Activated T-helper 1 cell treated with Interleukin-2 at 50 U/mL for 16 hours (primary cell): ENCODE measurements around the gene IRF2.
A peak's percentile ranks its signal among the peaks of the same experiment; 100 is the strongest.

Source experiments
- DNase-seq: peaks from one replicate; pipeline ENCODE4 v3.0.0-alpha.2; 2020; ENCODE audit warnings: low read depth

Gene IRF2

GRCh38 chr4:184473499-184474262 is 669 bp downstream of the IRF2 start:
- peak; percentile 11 for DNase-seq

DNA sequence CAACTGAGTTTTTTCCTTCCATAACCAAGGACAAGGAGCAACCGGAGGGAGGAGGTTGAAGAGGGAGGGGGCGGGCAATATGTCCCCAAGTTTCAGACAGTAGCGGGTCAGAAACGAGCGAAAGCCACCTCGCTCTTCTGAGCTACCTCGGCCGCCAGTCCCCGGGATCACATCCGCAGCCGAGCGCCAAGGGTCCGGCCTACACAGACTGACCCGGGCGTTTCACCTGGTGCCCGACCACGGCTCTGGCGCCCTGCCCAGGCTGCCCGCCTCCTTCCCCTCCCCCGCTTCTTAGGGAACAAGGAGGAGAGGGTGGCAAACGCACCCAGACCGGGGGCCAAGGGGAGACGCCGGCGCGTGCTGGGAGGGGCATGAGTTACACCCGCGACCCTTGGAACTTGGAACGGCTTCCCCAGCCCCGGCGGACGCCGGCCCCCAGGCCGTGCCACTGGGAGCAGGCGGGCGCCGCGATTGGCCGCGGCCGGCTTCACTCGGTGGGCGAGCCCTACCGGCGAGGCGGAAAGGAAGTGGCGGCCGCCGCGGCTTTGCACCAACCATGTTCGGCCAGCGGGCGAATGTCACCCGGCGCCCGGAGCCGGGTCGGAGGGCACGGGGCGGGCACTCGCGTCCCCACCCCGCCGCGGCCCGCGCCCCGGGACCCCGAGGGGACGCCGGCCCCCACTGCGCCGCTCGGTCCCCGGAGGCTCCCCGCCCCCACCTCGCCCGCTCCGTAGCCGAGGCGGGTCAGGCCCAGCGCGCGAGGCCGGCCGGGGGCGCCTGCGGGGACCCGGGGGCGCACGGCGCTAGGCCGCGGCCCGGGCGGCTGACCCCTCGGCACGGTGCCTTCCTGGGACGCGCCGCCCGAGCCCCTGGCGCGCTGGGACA is 1.5 kb downstream of the IRF2 start:
- peak; percentile 27 for DNase-seq

DNA sequence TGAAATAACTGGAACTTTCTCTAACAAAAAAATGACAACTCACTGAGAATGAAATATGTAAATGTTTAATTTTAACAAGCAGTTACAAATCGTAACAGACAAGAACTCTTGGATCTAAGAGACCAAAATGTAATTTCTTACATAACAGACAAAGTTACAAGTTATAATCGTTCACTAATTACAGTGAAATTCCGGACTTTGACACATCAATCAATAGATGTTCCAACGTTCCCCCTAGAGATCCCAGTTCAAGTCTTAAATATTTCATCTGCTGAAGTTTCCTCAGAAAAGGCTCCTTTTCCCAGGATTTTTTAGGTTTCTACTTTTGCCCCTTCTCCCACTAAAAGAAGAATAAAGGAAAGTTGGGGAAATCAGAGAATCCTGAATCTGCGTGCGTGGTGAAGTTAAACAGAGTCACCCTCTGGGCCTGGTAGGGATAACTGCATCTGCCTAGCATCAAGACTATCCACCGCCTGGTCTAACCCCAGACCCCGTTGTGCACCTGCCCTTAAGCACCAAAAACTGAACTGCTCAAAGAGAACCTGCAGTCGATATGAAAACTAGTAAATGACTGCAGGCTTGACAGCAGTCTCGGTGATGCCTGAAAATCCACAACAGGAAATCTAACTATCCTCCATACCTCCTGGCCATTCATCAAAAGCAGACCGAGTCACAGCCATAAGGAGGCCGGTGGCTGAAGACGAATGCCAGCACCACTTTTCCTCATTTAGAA is 2.3 kb downstream of the IRF2 start:
- no peak for DNase-seq

DNA sequence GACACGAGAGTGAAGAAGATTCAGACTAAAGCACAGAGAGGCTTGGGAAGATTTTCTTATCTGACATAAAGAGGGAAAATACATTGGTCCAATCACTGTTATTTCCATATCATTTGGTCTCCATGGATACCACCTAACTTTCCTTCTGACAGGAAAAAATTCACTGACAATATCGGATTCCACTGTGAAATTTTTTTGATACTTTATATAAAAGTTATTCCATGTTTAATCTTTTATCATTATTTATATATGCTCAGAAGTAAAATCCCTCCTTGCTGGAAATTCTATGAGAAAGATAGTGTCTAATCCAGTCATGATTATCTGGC is 3.6 kb downstream of the IRF2 start:
- no peak for DNase-seq

DNA sequence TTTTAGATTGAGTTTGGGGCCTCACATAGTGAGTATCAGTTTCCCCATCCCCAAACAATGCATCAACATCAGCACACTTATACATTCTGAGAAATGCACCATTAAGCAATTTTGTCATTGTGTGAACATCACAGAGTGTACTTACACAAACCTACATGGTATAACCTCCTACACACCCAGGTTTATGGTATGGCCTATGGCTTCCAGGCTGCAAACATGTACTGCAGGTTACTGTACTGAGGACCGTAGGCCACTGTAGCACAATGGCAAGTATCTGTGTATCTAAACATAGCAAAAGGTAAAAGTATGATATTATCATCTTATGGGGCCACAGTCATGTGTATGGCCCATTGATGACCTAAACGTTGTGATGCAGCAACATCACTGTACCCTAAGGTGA is 7.7 kb downstream of the IRF2 start:
- DNase-seq: no peak

GRCh38 chr4:184464759-184465454 is 9.4 kb downstream of the IRF2 start:
- DNase-seq: no peak

DNA sequence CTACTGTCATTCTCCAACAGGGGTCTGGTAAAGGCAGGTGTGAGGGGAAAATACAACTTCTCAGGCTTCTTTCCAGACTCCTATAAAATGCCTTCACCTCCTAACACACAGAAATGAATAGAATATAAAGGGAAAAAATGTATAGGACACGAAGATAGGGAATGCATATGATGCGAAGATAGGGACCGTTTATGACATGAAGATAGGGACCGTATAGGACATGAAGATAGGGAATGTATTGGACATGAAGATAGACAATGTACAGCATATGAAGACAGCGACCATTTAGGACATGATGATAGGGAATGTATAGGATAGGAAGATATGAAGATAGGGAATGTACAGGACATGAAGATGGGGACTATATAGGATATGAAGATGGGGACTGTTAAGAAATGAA is 10.5 kb downstream of the IRF2 start:
- no peak for DNase-seq

DNA sequence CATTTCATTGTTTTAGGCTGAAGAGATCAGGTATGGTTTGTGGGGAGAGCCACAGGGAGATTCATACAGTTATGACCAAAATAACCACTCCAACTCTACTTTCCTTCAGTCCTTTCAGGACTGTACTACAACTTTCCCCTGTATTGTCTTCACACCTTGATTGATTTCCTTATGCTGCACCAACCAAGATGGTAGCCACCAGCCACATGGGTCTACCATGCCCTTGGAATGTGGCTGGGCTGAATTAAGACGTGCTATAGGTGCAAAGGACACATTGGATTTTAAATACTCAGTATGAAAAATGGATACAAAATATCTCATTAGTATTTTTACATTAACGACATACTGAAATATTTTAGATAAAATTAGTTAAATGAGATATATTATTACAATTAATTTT is 11.2 kb downstream of the IRF2 start:
- no peak for DNase-seq

- DNase-seq: no peak
Measured at GRCh38 chr4:184462724-184463123, 11.6 kb downstream of the IRF2 start.

DNA sequence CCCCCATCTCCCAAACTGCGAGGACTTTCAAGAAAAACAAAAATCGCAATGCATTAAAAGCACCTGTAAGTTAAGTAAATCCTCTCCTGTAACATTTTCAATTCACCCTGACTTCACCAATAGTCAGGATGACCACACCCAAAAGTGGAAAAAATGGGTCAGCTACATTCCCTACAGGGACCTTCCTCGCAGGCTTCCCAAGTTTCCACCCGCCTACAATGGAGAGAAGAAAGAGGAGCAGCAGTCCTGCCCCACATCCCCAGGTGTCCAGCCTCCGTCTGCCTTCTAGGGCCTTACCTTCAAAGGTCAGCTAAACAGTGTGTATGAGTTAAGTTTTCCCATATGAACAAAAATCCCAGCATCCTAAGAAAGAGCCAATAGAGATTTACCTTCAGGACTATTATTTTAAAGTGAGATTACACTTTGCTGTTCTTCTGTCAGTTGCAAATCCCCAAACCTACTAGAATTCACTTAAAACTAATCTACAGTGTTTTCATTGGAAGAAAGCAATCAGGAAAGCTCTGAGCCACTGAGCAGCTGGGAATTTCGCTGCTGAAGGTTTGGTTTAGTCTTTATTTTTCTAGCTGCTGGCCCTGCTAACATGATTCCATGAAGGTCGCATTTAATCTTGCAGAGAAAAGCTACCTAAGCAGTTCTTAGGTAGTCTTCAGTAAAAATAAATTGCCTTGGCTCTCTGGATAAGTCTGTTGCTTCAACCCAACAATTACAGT is 12.5 kb downstream of the IRF2 start:
- DNase-seq: no peak

- no peak for DNase-seq
Measured at GRCh38 chr4:184460499-184461285, 13.7 kb downstream of the IRF2 start.

- no peak for DNase-seq
Measured at GRCh38 chr4:184459413-184459812, 14.9 kb downstream of the IRF2 start.

DNA sequence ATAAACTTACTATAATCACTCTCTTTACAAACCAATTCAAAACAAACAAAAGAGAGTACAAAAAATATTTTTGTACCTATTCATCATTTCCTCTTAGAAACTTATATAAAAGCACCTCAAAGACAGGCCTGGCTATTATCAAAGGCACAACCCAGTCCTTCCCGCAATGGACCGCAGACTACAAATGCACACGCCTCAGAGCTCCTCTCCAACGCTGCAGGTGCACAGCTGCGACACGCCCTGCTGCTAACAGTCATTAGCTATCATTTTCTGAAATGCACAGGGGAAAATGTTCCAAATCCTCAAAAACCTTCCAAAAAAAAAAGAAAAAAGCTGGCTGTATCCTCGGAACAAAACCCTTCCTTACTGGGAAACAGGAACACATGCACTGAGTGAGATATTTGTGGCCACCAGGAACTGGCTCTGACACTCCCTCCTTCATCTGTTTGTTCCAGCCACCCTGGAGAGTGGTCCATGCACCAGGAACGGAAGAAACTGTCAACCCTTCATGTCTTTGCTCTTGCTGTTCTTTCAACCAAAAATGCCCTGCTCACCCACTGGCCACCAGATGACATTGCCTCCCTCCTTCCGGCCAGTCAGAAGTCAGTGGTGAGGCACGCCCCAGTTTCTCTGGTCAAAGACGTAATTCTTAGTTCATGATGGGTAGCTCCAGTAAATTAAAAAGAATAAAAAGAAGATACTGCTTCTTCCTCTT is 16.7 kb downstream of the IRF2 start:
- no peak for DNase-seq

DNA sequence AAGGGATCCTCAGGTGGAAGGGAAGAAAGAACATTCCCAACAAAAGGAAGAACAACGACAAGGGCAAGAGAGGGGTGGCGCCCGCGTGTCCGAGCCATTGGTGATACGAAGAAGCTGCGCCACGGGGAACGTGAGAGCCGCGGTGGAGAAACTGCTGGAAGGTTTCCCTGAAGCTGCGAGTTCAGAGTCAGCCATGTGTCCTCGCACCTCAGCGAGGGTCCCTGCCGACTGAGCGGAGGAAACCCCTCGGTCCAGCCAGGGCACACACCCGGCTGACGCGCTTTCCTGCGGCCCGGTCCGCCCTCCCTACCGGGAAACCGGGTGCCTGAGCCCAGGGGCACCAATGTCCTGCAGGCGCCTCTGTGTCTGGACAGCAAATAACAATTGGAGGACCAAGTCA is 18.0 kb downstream of the IRF2 start:
- DNase-seq: no peak

DNA sequence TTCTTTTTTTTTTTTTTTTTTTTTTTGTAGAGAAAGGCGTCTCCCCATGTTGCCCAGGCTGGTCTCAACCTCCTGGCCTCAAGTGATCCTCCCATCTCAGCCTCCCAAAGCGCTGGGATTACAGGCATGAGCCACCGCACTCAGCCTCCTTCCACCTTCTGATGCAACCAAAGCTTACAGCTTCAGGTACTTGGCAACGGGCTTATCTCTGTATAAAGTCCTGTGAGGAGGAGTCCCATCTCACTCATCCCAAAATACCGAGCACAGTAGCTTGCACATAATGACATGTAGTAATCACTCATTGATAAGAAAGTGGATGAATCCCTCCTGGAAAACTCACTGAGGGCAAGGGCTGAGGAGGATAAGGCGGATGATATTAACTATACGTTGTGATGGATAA is 19.1 kb downstream of the IRF2 start:
- DNase-seq: no peak

- DNase-seq: peak; percentile 11
Measured at GRCh38 chr4:184453365-184454160, 20.8 kb downstream of the IRF2 start.

DNA sequence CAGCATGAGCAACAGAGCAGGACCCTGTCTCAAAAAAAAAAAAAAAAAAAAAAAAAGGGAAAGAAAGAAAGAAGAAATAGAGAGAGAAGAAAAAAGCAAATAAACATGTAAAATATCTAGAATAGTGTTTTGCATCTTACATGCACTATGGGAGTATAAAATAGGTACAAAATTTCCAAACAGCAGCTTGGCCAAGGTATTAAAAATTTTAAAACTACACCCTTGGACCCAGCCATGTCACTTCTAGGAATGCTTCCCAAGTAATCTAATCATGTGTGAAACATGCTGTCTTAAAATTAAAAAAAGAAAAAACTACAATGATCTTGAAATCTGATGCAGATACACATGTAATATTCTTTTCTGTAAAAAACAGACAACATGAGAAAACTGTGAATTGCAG is 21.6 kb downstream of the IRF2 start:
- no peak for DNase-seq

GRCh38 chr4:184451726-184452125 is 22.6 kb downstream of the IRF2 start:
- DNase-seq: no peak
